MV-4-11 (cell line): ENCODE results near the gene UGT1A10.

Experiments used
- DNase-seq: peaks from one replicate; lab custom pipeline; 2025; lab: John Stamatoyannopoulos, UW

UGT1A10 gene

GRCh38 chr2:233822101-233822771 lies 186.0 kb downstream of the UGT1A10 start:
- DNase-seq: no peak
